ENCODE measurements around the gene UBTD2.

UBTD2 gene

DNA sequence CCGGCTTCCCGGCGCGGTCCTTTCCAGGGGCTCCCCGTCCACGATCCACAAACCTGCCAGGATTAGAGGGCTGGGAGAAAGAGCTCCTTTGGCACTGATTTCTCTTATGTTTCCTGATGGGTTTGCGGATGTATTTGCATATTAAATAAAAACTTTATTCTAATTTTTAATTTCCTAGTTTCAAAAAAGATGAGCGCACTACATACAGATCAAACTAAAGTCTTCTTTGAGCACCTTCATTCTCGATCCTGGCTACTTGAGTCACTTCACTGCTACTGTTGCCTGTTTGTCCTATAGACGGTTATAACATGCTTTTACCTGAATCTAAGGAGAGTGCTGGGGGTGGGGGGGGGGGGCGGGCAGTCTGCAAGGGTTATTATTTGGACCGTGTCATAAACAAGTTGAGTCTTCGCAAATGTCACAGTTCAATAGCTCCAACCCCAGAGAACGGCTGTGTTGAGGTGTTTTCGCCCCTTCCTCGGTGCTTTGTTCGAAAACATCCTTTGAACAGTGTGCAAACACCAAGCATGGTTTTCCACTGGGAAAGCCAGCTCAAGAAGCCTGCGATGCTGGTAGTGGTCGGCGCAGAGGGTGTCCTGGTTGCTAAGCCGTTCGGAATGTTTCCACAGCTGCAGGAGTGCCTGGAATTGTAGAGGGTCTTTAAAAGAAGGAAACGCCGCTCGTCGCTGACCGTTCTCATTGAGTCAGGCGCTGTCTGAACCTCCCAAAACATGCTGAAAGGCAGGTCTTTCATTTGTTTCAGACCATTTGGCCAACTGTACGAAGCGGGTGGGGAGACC lies 94.5 kb downstream of the UBTD2 start:
- TF ChIP-seq, protein P1, sequence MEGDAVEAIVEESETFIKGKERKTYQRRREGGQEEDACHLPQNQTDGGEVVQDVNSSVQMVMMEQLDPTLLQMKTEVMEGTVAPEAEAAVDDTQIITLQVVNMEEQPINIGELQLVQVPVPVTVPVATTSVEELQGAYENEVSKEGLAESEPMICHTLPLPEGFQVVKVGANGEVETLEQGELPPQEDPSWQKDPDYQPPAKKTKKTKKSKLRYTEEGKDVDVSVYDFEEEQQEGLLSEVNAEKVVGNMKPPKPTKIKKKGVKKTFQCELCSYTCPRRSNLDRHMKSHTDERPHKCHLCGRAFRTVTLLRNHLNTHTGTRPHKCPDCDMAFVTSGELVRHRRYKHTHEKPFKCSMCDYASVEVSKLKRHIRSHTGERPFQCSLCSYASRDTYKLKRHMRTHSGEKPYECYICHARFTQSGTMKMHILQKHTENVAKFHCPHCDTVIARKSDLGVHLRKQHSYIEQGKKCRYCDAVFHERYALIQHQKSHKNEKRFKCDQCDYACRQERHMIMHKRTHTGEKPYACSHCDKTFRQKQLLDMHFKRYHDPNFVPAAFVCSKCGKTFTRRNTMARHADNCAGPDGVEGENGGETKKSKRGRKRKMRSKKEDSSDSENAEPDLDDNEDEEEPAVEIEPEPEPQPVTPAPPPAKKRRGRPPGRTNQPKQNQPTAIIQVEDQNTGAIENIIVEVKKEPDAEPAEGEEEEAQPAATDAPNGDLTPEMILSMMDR (IDR thresholded peaks at IDR 0.05; ENCODE audit: control insufficient read depth, insufficient read depth, low read depth, low read length, missing control alignments), result no peak
- H3K4me3 ChIP-seq (ENCODE audit: control insufficient read depth, low read depth, low read length), result no peak overlapping the region
- no peak for DNase-seq (ENCODE audit: low read depth)

DNA sequence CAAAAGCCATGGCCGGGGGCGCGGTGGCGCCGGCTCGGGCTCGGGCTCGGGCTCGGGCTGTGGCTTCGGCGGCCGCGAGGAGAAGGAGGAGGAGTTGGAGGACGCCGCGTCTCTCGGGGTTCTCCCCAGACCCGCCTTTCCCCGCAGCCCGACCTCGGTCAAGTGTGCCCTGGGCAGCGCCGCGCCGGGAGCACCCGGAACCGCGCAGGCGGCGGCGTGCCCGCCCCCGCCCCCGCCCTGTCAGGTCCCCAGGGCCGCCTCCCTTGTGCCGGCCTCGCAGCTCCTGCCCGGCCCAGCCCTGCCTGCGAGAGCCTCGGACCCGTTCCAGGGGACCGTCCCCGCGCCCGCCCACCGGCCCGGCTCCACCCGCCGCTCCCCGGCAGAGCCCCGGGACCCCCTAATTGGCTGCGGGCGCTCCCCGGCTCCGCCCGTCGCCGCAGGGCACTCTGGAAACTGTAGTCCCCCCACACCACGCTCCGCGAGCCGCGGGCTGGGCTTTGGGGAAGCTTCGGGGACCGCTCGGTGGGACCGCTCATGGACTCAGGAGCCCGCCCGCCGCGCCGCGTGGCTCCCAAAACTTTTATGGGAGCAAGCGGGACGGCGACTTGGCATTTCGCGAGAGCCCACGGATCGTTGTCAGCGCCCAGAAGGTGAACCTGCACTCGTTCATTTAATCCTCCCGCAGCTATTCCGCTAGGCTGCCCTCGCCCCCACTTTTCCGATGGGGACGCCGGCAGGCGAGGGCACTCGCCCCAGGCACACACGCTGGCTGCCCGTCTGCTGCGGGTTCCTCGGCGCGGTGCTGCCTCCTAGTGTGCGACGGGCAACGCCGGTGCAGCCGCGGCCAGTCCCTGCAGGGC lies 95.3 kb downstream of the UBTD2 start, which contains the start of gene STK10:
TSS of gene STK10 (minus strand) at position 192 of the 860 bp plus-strand sequence. CDS start at position 10, 182 bp downstream.
- peak; percentile 72 for DNase-seq (ENCODE audit: low read depth)
- peak within 1 kb of the TSS; percentile 89 for H3K4me3 ChIP-seq (ENCODE audit: control insufficient read depth, low read depth, low read length)
- TF ChIP-seq, protein P1 (IDR thresholded peaks at IDR 0.05; ENCODE audit: control insufficient read depth, insufficient read depth, low read depth, low read length, missing control alignments), result peak; percentile 81

GRCh38 chr5:172187118-172188032 lies 96.2 kb downstream of the UBTD2 start:
- DNase-seq (ENCODE audit: low read depth), result no peak
- TF ChIP-seq, protein P1 (IDR thresholded peaks at IDR 0.05; ENCODE audit: control insufficient read depth, insufficient read depth, low read depth, low read length, missing control alignments), result no peak
- peak overlapping the region; percentile 89 for H3K4me3 ChIP-seq (ENCODE audit: control insufficient read depth, low read depth, low read length)

DNA sequence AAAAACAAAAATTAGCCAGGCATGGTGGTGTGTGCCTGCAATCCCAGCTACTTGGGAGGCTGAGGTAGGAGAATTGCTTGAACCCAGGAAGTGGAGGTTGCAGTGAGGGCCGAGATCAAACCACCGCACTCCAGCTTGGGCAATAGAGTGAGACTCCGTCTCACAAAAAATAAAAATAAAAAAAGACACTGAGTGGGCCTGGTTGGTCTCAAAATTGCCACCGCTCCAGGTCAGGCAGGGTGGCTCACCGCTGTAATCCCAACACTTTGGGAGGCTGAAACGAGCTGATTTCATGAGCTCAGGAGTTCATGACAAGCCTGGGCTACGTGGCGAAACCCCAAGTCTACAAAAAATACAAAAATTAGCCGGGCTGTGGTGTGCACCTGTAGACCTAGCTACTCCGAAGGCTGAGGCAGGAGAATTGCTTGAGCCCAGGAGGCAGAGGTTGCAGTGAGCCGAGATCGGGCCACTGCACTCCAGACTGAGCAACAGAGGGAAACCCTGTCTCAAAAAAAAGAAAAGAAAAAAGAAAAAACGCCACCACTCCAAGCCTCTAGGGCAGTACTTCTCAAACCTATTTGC lies 97.4 kb downstream of the UBTD2 start:
- TF ChIP-seq, protein P1 (IDR thresholded peaks at IDR 0.05; ENCODE audit: control insufficient read depth, insufficient read depth, low read depth, low read length, missing control alignments), result no peak
- DNase-seq (ENCODE audit: low read depth), result no peak
- peak overlapping the region; percentile 89 for H3K4me3 ChIP-seq (ENCODE audit: control insufficient read depth, low read depth, low read length)

GRCh38 chr5:172185096-172185461 lies 98.5 kb downstream of the UBTD2 start:
- H3K4me3 ChIP-seq (ENCODE audit: control insufficient read depth, low read depth, low read length), result no peak overlapping the region
- TF ChIP-seq, protein P1 (IDR thresholded peaks at IDR 0.05; ENCODE audit: control insufficient read depth, insufficient read depth, low read depth, low read length, missing control alignments), result no peak
- DNase-seq (ENCODE audit: low read depth), result no peak
